Upper lobe of right lung (tissue), 1 donor: ENCODE data around the gene ZBTB3. TPM values are rescaled to one million over a fixed set of nuclear protein-coding genes. Genes with fewer than 3 reads are reported as not detected.

Source experiments
- ATAC-seq: fragments of 200-7000 bp; cut with Tn5 transposase; one replicate; pipeline ENCODE4 v1.9.1; 2020; ENCODE audit warnings: mild to moderate bottlenecking, moderate library complexity
- DNase-seq: peaks from one replicate; pipeline ENCODE4 v3.0.0-alpha.2; 2020
- H3K27ac ChIP-seq: fragments of 200-600 bp; one replicate; pipeline ENCODE4 v1.8.0; 2022
- H3K27me3 ChIP-seq: fragments of 200-600 bp; one replicate; pipeline ENCODE4 v1.8.0; 2022; ENCODE audit warnings: mild to moderate bottlenecking
- H3K36me3 ChIP-seq: fragments of 200-600 bp; one replicate; pipeline ENCODE4 v1.8.0; 2022
- H3K4me1 ChIP-seq: fragments of 200-600 bp; one replicate; pipeline ENCODE4 v1.8.0; 2022
- H3K4me3 ChIP-seq: fragments of 200-600 bp; one replicate; pipeline ENCODE4 v1.8.0; 2022; ENCODE audit warnings: mild to moderate bottlenecking
- H3K9me3 ChIP-seq: fragments of 200-600 bp; one replicate; pipeline ENCODE4 v1.8.0; 2022
- intact Hi-C: fragments of 100-400 bp; cut with DNase I; formaldehyde crosslinking; loops from one replicate; pipeline ENCODE4 v1.11.0; 2022
- long read RNA-seq: library from polyadenylated mRNA; unstranded; transcript quantifications from one replicate; pipeline ENCODE4 v2.0.0, GENCODE V29; 2021
- total RNA-seq: library from RNA; stranded (reverse); fragmentation: NEBNext Ultra II Directional; extraction: Animal tissue kit (Norgen Biotek cat#: 25700); gene quantifications from one replicate; pipeline ENCODE4 v1.2.1, GENCODE V29; 2021
- TF ChIP-seq, protein P1 (sequence below): fragments of 200-600 bp; IDR thresholded peaks from one replicate; pipeline ENCODE4 v1.8.0; 2022; ENCODE audit warnings: antibody characterized with exemption
- donor health status: DM: no; HTN: yes; CAD: no; lungs with severe emphysema.

The ZBTB3 gene
- 12.5 TPM for total RNA-seq
- long read RNA-seq, partial matches to known transcripts = 1 of 5 reads
- long read RNA-seq, other reads (novel, unspliced or antisense) = 1 of 5 reads

DNA sequence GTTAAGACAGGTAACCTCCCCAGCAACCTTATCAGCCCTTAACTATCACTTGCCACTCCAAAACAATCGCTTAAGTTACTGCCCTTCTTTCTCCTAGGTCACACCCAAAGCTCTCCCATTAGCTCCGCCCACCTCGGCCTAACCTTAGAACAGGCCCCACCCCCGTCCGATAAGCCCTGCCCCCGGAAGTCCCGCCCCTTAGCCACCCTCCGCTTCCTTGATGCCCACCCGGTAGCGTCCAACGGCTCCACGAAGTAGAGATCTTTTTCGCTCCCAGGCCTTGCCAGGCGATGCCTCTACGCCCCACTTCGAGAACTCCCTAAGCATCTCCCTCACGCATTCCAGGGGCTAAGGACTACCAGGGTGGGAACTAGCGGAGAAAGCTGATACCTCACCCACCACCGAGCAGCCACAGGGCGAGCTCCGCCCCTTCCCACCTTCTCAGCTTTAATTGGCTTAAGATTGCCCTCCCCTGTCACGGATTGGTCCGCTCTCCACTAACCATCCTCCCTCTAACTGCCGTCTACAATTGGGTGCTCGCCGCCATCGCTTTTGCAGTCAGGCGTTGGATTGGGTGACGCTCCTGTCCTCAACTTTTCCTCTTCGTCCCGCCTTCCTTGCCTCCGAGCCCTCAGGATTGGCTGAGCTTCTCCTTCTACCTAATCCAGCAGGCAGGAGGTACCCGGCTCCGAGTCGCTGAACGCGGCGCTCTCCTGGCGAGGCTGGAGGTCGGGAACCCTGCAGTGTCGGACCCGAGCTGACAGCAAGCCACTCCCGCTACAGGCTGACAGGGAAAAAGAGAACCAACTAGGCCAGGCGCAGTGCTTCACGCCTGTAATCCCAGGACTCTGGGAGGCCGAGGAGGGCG is at the start of gene ZBTB3:
Gene ZBTB3, minus strand, starts transcription at position 425 of the 868 bp plus-strand sequence. CDS start 496 bp downstream, outside the sequence.
- H3K27ac ChIP-seq = peak within 1 kb of the TSS; percentile 86
- TF ChIP-seq, protein P1, sequence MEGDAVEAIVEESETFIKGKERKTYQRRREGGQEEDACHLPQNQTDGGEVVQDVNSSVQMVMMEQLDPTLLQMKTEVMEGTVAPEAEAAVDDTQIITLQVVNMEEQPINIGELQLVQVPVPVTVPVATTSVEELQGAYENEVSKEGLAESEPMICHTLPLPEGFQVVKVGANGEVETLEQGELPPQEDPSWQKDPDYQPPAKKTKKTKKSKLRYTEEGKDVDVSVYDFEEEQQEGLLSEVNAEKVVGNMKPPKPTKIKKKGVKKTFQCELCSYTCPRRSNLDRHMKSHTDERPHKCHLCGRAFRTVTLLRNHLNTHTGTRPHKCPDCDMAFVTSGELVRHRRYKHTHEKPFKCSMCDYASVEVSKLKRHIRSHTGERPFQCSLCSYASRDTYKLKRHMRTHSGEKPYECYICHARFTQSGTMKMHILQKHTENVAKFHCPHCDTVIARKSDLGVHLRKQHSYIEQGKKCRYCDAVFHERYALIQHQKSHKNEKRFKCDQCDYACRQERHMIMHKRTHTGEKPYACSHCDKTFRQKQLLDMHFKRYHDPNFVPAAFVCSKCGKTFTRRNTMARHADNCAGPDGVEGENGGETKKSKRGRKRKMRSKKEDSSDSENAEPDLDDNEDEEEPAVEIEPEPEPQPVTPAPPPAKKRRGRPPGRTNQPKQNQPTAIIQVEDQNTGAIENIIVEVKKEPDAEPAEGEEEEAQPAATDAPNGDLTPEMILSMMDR = no peak
- H3K4me3 ChIP-seq = peak within 1 kb of the TSS; percentile 64
- H3K4me1 ChIP-seq = peaks cover 20% of the 10 kb centered on the region
- no peaks in the 10 kb centered on the region for H3K27me3 ChIP-seq
- DNase-seq = peak; percentile 97
- no peaks in the 10 kb centered on the region for H3K9me3 ChIP-seq
- ATAC-seq = peak; percentile 98
- intact Hi-C loops = no loop called here
- peaks cover 11% of the 10 kb centered on the region for H3K36me3 ChIP-seq

DNA sequence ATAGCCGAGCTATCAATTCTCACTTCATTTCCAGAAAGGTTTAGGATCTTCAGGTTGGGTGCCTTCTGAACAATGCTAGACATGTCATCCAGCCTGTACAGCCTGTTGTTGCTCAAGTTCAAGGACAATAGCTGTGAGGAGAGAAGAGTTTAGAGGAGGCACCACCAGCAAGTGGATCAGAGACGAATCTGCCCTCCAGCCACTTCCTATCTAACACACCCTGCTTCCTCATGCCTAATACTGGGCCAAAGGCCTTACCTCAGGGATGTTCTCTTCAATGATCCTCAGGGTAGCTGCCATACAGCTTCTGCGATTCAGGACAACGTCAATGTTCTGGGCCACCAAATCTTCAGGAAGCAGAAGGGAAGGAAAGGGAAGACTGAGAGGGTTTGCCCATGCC is 47.1 kb upstream of the ZBTB3 start:
- Histone ChIP-seq H3K4me1 (peaks cover 17% of the 10 kb centered on the region), H3K27me3 (no peaks in the 10 kb centered on the region), H3K9me3 (no peaks in the 10 kb centered on the region), H3K4me3 (no peak overlapping the region), H3K36me3 (peaks cover 79% of the 10 kb centered on the region), H3K27ac (no peak overlapping the region)
- DNase-seq (no peak), ATAC-seq (no peak)
- intact Hi-C loops = no loop called here
- TF ChIP-seq, protein P1 = no peak

DNA sequence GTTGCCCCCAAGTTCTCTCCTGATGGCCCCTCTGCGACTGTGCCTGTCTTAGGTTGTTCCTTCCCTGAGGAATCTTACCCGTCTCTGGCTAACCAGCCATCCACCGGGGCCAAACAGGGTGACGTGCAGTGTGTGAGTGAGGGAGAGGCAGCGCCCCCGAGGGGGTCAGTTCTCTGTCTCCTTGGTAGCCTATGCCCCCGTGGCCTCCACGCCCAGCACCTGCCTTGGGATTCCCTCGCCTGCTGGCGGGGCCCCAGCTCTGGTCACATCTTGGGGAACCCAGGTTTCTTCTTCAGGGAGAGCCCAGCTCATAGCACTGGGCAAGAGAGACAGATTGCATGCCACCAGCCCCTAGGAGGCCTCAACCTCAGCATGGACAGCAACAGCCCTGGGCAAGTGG is 45.5 kb upstream of the ZBTB3 start:
- DNase-seq (no peak), ATAC-seq (no peak)
- intact Hi-C loops = loop anchor here (10.0 kb wide), 1 partner anchor 55 kb away; no protein-coding TSS in a partner anchor
- H3K4me1 ChIP-seq = peaks cover 13% of the 10 kb centered on the region
- H3K36me3 ChIP-seq = peaks cover 94% of the 10 kb centered on the region
- no peak overlapping the region for H3K4me3 ChIP-seq
- no peak overlapping the region for H3K27ac ChIP-seq
- no peaks in the 10 kb centered on the region for H3K9me3 ChIP-seq
- TF ChIP-seq, protein P1 = no peak
- no peaks in the 10 kb centered on the region for H3K27me3 ChIP-seq

DNA sequence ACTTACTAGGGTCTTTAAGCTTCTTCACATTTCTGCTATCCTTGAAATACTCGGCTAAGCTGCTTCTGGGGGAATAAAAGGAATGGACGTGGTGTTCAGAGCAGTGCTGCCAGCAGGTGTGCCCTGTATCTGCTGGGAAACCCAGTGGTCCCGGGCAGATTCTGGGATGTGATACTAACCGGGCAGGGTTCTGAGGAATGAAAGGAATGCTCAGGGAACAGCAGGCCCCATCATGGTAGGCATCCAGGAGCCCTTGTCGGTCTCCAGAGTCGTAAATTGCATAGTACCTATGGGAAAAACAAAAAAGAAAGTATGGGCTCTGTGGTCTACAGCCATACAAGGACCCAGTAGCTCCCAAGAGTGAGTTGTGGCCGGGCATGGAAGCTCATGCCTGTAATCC is 42.3 kb upstream of the ZBTB3 start:
- H3K36me3 ChIP-seq = peaks cover 93% of the 10 kb centered on the region
- DNase-seq = no peak
- peaks cover 13% of the 10 kb centered on the region for H3K4me1 ChIP-seq
- ATAC-seq = no peak
- no peak overlapping the region for H3K4me3 ChIP-seq
- no peaks in the 10 kb centered on the region for H3K9me3 ChIP-seq
- H3K27ac ChIP-seq = no peak overlapping the region
- intact Hi-C loops = loop anchor here (10.0 kb wide), 1 partner anchor 59 kb away; no protein-coding TSS in a partner anchor
- TF ChIP-seq, protein P1 = no peak
- no peaks in the 10 kb centered on the region for H3K27me3 ChIP-seq

DNA sequence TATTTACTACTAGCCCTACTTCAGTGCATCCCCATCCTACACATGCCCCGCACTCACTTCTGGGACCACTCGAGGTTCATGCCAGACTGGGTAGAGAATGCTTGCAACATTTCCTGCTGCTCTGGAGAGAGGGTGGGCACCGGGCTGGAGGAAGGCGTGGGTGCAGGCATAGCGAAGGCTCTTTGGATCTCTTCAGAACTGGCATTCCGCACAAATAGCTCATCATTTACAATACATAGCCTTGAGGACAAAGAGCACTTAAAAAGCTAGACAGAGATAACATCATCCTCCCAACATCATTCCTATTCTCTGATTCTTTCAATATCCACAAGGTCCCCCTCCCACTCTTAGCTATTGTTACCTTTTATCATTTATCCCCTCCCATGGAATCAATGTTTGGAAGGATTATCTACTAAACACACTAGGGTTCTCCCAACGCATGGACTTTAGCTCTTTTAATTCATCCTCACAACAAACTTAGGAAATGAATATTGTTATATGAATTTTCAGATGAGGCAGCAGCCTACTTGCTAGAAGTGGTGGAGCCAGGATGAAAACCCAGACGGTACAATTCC is 40.3 kb upstream of the ZBTB3 start:
- peaks cover 85% of the 10 kb centered on the region for H3K36me3 ChIP-seq
- TF ChIP-seq, protein P1 = no peak
- H3K27ac ChIP-seq = no peak overlapping the region
- H3K4me3 ChIP-seq = no peak overlapping the region
- DNase-seq (no peak), ATAC-seq (no peak)
- no peaks in the 10 kb centered on the region for H3K27me3 ChIP-seq
- H3K4me1 ChIP-seq = peaks cover 25% of the 10 kb centered on the region
- intact Hi-C loops = loop anchor here (10.0 kb wide), 1 partner anchor 61 kb away; no protein-coding TSS in a partner anchor
- no peaks in the 10 kb centered on the region for H3K9me3 ChIP-seq
